Esophagus (tissue), 2 donors: ENCODE results near the gene PDE4D. TPM values are rescaled to one million over a fixed set of nuclear protein-coding genes. Genes with fewer than 3 reads are reported as not detected.

Experiments used
- H3K27ac ChIP-seq, 2 donors: one replicate each; pipeline ENCODE4 v1.5.1; 2013; ENCODE audit warnings: low read depth in 2 of 2, mild to moderate bottlenecking in 2 of 2, inconsistent platforms in 1 of 2, low read length in 1 of 2, moderate library complexity in 1 of 2
- H3K27me3 ChIP-seq, 2 donors: one replicate each; pipeline ENCODE4 v1.6.1; 2013; ENCODE audit warnings: low read length in 2 of 2, control low read depth in 1 of 2, mild to moderate bottlenecking in 1 of 2; ENCODE audit not compliant: insufficient read depth in 2 of 2, control insufficient read depth in 1 of 2
- H3K36me3 ChIP-seq, 2 donors: one replicate each; pipeline ENCODE4 v1.6.1; 2013; ENCODE audit warnings: low read length in 1 of 2; ENCODE audit not compliant: control insufficient read depth in 2 of 2, insufficient read depth in 2 of 2
- H3K4me1 ChIP-seq, 2 donors: one replicate each; pipeline ENCODE4 v1.6.1; 2013; ENCODE audit warnings: low read length in 1 of 2; ENCODE audit not compliant: control insufficient read depth in 2 of 2, insufficient read depth in 2 of 2
- H3K4me3 ChIP-seq, 2 donors: one replicate each; pipeline ENCODE4 v1.5.1; 2013; ENCODE audit warnings: low read length in 2 of 2, mild to moderate bottlenecking in 2 of 2, low read depth in 1 of 2, moderate library complexity in 1 of 2
- H3K9me3 ChIP-seq, 2 donors: one replicate each; pipeline ENCODE4 v1.6.1; 2013; ENCODE audit warnings: mild to moderate bottlenecking in 2 of 2, low read depth in 1 of 2, low read length in 1 of 2, moderate library complexity in 1 of 2; ENCODE audit not compliant: control insufficient read depth in 2 of 2, insufficient read depth in 1 of 2
- WGBS, 2 donors: extraction: QIAGEN DNeasy Blood & Tissue Kit; methylation state at CpG; one replicate each; pipeline ENCODE4 v1.1.7; 2013; 5-methylcytosine and 5-hydroxymethylcytosine counted together
- polyA plus RNA-seq, 2 donors: library from polyadenylated mRNA; stranded (reverse); fragments of 200-250 nt; gene quantifications; one replicate each; pipeline ENCODE4 v1.2.3, GENCODE V29; 2013
- donor health status: healthy with polysubstance abuse.
- donor health status: Bipolar disorder and iron deficiency.

The PDE4D gene
- polyA plus RNA-seq, 2 donors = 1.5 to 2.5 TPM

DNA sequence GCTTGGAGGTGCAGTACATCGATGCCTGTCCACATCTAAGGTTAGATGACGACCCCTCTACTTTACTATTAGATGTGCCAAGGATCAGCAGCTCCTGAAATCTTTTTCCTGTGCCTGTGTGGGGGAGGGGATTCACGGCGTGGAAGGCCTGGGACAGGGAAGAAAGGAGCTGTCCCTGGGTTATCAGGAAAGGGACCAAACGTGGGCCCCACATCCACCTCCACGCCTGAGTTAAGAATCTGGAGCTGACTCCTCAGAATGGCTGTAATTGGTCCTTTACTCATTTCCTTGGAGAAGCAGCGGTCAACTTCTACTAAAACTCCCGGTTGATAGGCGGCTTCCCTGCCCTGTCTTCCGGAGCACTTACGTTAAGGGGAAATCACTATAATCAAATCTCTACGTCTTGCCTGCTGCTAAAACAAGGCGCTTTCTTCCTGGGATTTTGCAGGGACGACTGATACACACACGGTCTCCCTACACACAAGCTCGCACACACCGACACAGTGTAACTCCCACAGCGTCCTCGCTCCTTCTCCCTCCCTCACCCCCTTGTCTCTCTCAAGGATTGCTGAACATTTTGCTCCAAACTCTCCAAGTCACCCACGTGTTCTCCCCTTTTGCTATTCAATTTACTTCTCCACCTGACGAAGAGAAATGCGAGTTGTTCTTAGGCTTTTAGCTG is 1.4 kb downstream of the PDE4D start:
- peaks cover 0 to 6% of the 10 kb centered on the region in 2 donors for H3K4me1 ChIP-seq
- 22 to 32% methylated on average over 22 of the region's 22 CpGs for WGBS, 2 donors
- H3K9me3 ChIP-seq = peaks cover 0 to 2% of the 10 kb centered on the region in 2 donors
- H3K36me3 ChIP-seq = no peaks in the 10 kb centered on the region
- no peak overlapping the region for H3K27ac ChIP-seq
- peaks cover 0 to 4% of the 10 kb centered on the region in 2 donors for H3K27me3 ChIP-seq
- H3K4me3 ChIP-seq = no peak overlapping the region

DNA sequence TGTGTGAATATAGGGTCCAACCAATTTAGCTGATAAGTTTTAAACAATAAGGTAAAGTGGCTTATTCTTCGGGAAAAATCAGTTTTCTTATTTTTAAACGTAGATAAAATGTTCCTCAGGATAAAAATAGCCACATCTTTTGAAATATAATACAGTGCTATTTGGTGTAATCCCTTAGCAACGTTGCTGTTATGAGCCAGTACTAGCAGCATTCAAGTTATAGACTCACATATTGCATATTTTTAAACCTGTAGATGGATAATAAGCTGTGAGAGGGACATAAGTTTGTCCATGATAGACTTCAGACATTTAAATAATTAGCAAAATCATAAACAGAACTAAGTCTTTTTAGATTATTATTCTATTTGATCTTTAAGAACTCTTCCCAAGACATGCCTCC is 6.3 kb downstream of the PDE4D start:
- Histone ChIP-seq H3K9me3 (no peaks in the 10 kb centered on the region), H3K4me3 (no peak overlapping the region), H3K27ac (no peak overlapping the region), H3K4me1 (no peaks in the 10 kb centered on the region), H3K36me3 (no peaks in the 10 kb centered on the region), H3K27me3 (no peaks in the 10 kb centered on the region)
- WGBS, 2 donors = 58 to 61% methylated on average over 3 of the region's 3 CpGs

DNA sequence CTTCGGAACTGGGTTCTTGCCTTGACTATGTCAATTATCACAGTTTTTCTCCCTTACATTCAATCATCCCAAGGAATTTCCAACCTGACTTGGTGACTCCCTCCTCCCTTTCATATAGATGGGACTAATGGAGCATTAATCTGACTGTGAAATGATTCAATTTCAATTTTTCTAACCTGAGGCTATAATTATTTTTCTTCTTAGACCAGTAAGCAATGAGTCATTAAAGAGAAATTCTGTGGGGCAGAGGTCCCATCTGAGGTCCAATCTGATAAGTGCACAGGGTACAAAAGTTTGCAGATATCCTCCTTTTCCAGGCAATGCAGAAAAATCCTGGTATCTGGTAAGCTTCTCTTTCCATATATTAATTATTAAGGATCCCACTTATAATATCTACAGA is 18.9 kb downstream of the PDE4D start:
- H3K27me3 ChIP-seq = no peaks in the 10 kb centered on the region
- H3K9me3 ChIP-seq = no peaks in the 10 kb centered on the region
- no peaks in the 10 kb centered on the region for H3K36me3 ChIP-seq
- no peak overlapping the region for H3K4me3 ChIP-seq
- H3K4me1 ChIP-seq = no peaks in the 10 kb centered on the region
- 92 to 98% methylated on average over 1 of the region's 1 CpG for WGBS, 2 donors
- no peak overlapping the region for H3K27ac ChIP-seq

DNA sequence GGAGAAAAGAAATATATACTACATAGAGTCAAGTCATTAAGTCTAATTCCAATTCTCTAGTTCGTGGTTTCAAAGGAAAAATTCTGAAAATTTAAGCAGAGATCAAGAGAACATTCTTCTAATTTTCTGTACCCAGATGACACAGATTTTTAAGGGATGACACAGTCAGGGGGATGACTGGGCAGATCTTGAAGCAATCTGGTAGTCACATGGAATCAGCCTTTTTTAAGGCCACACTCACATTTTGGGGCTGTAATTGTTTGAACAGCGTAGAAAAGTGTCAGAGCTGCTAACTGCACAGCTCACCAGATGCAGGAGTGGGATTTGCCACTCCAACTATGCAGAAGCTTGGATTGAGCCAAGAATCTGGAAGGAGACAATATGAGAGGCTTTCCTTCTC is 20.4 kb downstream of the PDE4D start:
- no peak overlapping the region for H3K27ac ChIP-seq
- no peaks in the 10 kb centered on the region for H3K9me3 ChIP-seq
- no peak overlapping the region for H3K4me3 ChIP-seq
- H3K27me3 ChIP-seq = no peaks in the 10 kb centered on the region
- H3K4me1 ChIP-seq = no peaks in the 10 kb centered on the region
- no peaks in the 10 kb centered on the region for H3K36me3 ChIP-seq
- WGBS, 2 donors = 67 to 68% methylated on average over 2 of the region's 2 CpGs

DNA sequence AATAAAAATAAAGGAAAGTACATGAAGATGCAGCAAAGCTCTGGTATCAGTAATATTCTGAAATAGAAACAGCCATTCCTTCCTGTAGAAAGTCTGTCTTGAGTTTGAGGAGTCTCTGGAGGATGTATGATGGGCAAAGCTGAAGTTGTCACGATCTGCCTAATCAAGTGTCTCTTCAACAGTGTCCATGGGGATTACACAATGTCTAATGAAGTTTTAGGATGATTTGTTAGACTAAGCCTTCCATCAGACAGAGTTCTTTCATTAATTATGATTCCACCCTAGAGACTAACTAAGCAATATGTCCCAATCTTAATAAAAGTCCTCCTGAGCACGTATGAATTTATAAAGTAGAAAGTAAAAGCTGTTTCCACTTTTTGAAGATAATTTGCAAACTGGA is 26.9 kb downstream of the PDE4D start:
- no peaks in the 10 kb centered on the region for H3K9me3 ChIP-seq
- 74 to 78% methylated on average over 2 of the region's 2 CpGs for WGBS, 2 donors
- H3K4me1 ChIP-seq = no peaks in the 10 kb centered on the region
- H3K4me3 ChIP-seq = no peak overlapping the region
- no peaks in the 10 kb centered on the region for H3K27me3 ChIP-seq
- H3K27ac ChIP-seq = no peak overlapping the region
- no peaks in the 10 kb centered on the region for H3K36me3 ChIP-seq

DNA sequence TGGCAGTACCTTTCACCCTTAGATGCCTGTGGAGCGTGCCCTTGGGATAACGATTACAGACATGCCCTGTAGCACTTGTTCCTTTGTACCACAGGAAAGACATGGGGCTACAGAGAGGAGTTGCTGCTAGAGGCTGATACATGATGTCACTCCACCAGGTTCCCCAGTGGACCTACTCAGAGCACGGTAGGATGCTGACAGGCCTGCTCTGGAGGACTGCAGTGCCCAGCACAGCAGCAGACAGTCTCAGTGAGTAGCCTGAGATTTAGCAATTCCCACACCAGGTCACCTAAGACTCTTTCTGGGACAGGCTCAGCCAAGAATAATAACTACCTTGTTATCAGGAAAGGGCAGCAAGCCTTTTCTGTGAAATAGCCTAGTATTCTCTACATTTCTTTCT is 28.8 kb downstream of the PDE4D start:
- Histone ChIP-seq H3K4me1 (no peaks in the 10 kb centered on the region), H3K27me3 (no peaks in the 10 kb centered on the region), H3K36me3 (no peaks in the 10 kb centered on the region), H3K27ac (no peak overlapping the region), H3K9me3 (no peaks in the 10 kb centered on the region), H3K4me3 (no peak overlapping the region)
- 55 to 65% methylated on average over 3 of the region's 3 CpGs for WGBS, 2 donors

DNA sequence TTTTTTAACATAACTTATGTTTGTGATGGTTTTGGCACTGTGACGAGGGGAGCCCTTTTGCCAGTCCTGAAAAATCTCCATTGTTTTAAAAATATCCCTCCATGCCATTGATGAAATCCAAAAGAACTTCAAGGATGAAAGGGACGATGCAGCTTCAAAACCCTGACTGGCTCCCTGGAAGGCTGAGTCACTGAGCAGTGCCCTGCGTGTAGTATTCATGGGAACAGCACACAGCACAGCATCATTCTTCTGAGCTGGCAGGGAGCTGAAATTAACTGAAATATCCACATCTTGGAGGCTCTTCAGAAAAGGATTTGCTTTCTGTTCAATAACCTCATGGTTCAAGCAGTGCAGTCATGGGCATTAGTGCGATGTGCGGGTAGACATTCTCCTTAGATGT is 29.7 kb downstream of the PDE4D start:
- no peak overlapping the region for H3K4me3 ChIP-seq
- H3K36me3 ChIP-seq = no peaks in the 10 kb centered on the region
- WGBS, 2 donors = 72 to 75% methylated on average over 5 of the region's 5 CpGs

DNA sequence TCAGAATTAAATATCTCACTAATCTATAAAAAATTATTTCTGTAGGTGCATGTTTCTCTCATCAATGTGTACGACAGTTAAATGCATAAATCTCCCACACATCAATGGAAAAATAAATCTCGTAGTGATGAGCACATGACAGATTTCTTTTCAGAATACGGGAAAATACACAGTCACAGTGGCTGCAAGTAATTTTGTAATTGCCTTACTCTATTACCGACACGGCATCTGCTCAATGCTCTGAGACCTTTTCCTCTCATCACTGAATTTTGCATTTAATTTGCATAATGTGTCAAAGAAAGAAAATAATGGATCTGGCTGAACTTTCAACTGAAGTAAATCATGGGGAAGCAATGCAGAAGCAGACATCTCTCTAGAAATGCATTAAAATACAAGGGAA is 37.2 kb downstream of the PDE4D start:
- Histone ChIP-seq H3K4me3 (no peak overlapping the region), H3K27ac (no peak overlapping the region), H3K27me3 (no peaks in the 10 kb centered on the region), H3K9me3 (no peaks in the 10 kb centered on the region), H3K4me1 (no peaks in the 10 kb centered on the region), H3K36me3 (no peaks in the 10 kb centered on the region)
- 90 to 93% methylated on average over 5 of the region's 5 CpGs for WGBS, 2 donors

More for the DNA sequence above, 29.7 kb downstream of the PDE4D start:
- no peaks in the 10 kb centered on the region for H3K27me3 ChIP-seq
- H3K27ac ChIP-seq = no peak overlapping the region
- H3K4me1 ChIP-seq = no peaks in the 10 kb centered on the region
- H3K9me3 ChIP-seq = no peaks in the 10 kb centered on the region

DNA sequence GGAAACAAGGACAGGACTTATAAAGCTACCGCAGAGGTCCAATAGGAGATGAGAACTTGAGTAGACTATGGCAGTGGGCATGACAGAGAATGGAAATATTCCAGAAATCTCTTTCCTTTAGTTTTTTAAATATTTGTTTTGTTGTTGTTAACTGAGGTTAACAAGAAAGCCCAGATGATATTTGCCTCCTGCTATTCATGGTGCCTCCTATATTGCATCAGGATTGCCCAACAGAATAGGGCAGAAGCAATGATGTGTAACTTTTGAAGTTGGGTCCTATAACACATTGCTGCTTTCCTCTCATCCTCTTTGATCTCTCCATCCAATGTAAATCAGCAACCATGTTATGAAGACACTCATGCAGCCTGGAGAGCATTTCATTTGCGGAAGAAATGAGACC is 42.8 kb downstream of the PDE4D start:
- H3K4me1 ChIP-seq = no peaks in the 10 kb centered on the region
- H3K36me3 ChIP-seq = no peaks in the 10 kb centered on the region
- no peak overlapping the region for H3K4me3 ChIP-seq
- WGBS, 2 donors = 80 to 99% methylated on average over 2 of the region's 2 CpGs
- no peaks in the 10 kb centered on the region for H3K27me3 ChIP-seq
- H3K9me3 ChIP-seq = no peaks in the 10 kb centered on the region
- H3K27ac ChIP-seq = no peak overlapping the region

DNA sequence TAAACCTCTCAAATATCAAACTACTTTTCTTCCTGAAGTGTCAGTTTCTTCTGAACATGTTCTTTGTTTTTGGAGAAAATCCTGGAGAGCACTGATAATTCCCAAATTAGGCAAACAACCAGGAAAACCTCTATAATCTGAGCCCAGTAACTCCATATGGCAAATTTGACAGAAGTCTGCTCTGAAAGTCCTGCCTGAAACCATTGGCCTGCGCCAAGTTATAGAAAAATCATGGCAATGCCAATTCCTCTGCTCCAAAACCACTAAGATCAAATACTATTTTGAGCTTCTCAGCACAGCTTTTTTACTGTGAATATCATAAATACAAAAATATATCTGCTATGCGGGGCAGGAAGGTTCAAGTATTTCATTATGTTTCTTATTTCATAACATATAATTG is 45.9 kb downstream of the PDE4D start:
- H3K4me1 ChIP-seq = no peaks in the 10 kb centered on the region
- 86 to 87% methylated on average over 2 of the region's 2 CpGs for WGBS, 2 donors
- no peak overlapping the region for H3K27ac ChIP-seq
- no peaks in the 10 kb centered on the region for H3K27me3 ChIP-seq
- H3K4me3 ChIP-seq = no peak overlapping the region
- no peaks in the 10 kb centered on the region for H3K36me3 ChIP-seq
- H3K9me3 ChIP-seq = no peaks in the 10 kb centered on the region
